Activated T-cell treated with anti-CD3 and anti-CD28 coated beads for 4 hours (primary cell): Measurements from ENCODE around the gene ARF6.
A peak's percentile ranks its signal among the peaks of the same experiment; 100 is the strongest.
"Not testable (repeated sequence)": the region's sequence is repeated elsewhere in the genome, so short reads cannot be mapped to it uniquely, and the experiment has no call there.

ENCODE experiments used
- DNase-seq: peaks from one replicate; pipeline ENCODE4 v3.0.0-alpha.2; 2020

Gene ARF6

GRCh38 chr14:49879646-49880204 lies 13.2 kb upstream of the ARF6 start:
- no peak for DNase-seq

GRCh38 chr14:49880267-49881064 lies 12.4 kb upstream of the ARF6 start:
- no peak for DNase-seq

DNA sequence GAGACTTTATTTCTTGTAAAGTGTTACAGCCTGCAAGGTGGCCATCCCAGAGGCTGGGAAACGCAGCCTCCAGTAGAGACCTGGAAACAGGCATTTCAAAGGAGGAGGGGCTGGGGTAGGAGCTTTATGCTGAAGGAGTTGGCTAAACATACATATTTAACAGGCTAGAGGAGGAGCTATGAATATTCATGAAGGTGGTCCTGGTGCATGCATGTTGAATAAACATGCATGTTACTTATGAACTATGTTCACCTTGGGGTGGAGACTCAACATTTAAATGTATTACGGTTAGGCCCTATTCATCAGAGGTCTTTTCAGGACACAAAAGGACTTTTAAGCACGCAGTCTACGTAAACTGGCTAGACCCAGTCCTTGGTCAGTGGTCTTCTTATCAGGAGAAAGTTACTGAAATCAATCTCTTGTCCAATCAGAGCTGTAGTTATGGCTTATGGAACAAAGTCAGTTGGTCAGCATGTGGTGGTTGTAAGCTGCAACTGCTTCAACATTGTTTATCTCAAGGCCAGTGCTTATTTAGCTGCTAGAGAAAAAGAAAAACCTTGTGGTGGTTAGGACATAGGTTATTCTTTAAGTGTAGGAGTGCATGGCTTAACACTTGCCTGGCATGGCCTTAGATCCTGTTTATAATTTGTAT lies 11.4 kb upstream of the ARF6 start:
- no peak for DNase-seq

GRCh38 chr14:49882826-49883694 lies 9.8 kb upstream of the ARF6 start:
- no peak for DNase-seq

DNA sequence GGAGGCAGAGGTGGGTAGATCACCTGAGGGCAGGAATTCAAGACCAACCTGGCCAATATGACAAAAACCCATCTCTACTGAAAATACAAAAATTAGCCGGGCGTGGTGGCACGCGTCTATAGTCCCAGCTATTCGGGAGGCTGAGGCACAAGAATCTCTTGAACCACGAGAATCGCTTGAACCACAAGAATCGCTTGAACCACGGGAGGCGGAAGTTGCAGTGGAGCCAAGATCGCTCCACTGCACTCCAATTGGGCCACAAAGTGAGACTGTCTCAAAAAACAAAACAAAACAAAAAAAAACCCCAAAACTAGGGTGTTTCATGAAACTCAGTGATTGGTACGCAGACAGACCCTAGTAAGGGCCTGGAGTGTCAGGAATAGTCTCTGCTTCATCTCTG lies 6.4 kb upstream of the ARF6 start:
- DNase-seq = no peak

DNA sequence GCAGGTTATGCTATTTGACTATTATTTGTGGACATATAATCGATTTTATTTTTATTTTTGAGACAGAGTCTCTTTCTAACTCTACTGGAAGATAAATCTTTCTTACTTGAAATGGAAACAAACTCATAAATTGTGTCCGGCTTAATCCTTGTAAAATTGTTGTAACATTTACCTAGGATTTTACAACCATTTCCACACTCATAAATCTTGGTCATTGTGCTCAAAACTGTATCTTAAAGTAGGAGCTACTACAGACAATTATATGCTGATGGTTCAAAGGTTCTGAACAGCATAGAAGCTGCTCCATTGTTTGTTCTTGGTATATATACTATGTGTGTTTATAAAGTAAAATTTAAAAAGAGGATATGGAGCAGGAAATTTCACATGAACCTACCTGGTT lies 4.6 kb upstream of the ARF6 start:
- no peak for DNase-seq

GRCh38 chr14:49892301-49892635 lies 614 bp upstream of the ARF6 start:
- DNase-seq = peak; percentile 31

GRCh38 chr14:49893309-49894213 lies 679 bp downstream of the ARF6 start:
- peak; percentile 49 for DNase-seq

- DNase-seq = not testable (repeated sequence)
Measured at GRCh38 chr14:49894214-49895107, 1.6 kb downstream of the ARF6 start.

GRCh38 chr14:49895480-49895879 lies 2.6 kb downstream of the ARF6 start:
- no peak for DNase-seq

DNA sequence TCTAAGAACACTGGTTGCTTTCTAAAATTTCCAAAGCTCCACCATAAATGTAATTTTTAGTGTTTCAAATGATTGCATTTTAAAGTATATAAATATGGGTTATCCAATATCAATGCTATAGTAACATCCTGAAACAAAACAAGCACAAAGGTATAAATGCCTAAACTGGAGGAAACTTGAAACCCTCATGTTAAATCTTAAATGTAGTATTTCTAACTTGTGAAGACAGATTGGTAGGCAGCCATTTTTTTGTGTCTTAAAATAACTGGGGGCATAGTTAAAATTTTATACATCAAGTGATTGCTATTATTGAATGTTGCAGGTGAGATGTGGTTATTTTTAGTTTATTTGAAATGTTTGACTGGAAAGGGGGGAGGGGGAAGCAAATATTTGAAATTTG lies 3.4 kb downstream of the ARF6 start:
- DNase-seq = not testable (repeated sequence)

DNA sequence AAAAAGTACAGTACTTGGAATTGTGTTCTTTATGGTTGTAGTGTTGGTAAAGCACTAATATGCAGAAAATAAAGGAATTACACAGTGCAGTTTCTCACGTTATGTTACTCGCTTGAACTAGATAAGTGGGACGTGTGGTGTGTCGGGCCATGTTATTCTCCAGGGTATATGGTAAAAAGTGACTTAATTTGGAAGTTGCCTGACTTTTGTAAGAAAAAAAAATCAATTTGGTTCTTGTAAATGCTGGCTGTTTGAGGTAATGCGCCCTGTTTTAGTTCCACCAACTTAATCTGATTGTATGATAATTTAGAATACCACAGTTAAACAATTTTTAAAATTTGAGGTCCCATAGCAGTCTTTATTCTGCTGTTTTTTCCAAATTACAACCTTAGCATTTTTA lies 4.1 kb downstream of the ARF6 start:
- DNase-seq = no peak

DNA sequence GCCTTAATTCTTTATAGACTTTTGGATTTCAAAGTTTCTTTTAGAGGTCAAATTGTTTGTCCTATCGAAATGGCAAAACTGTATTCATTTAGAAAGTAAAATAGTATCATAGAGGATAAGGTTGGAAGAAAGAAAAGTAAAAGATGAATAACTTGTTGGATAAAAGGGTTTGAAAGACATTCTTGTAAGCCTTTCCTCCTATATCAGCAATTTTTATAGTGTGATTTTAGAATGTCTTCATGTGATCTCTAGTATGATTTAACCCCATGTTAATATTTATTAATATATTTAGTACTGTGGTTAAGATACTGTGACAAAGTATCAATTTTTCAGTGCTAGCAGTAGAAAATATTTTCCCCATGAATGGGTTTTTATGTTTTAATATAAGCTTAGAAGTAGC lies 4.5 kb downstream of the ARF6 start:
- no peak for DNase-seq

DNA sequence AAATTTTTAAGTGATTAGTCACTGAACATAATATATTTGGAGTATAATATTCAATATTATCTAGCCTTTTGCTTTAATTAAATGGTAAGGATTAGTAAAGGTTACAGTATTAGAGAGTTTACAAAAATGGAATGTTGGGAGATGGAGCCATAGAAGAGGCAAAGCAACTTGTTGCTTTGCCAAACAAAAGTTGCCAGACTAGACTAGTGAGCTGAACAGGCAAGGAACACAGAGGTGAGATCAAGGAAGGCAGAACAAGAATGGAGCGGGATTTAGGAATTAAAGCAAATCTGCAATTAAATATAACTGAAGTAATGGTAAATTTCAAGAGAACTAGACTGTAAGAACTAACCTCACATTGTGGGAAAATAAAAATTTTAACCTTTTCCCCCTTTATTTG lies 5.1 kb downstream of the ARF6 start:
- DNase-seq = no peak

GRCh38 chr14:49898485-49898884 lies 5.6 kb downstream of the ARF6 start:
- DNase-seq = no peak

DNA sequence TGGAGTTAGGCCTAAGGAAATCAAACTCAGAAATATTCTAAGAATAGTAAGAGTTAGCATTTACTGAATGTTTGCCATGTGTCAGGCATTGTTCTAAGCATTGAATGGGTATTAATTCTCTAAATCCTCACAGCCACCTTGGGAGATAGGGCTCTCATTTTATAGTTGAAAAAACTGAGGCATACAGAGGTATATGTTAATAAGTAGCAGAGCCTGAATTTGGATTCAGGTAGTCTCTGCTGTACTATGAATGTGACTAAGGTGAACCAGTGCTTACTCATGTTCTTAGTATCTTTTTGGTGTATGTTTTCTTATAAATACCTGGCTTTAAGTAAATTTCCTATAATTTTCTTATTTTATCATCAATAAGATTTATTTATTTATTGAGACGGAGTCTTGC lies 8.1 kb downstream of the ARF6 start:
- DNase-seq = no peak

DNA sequence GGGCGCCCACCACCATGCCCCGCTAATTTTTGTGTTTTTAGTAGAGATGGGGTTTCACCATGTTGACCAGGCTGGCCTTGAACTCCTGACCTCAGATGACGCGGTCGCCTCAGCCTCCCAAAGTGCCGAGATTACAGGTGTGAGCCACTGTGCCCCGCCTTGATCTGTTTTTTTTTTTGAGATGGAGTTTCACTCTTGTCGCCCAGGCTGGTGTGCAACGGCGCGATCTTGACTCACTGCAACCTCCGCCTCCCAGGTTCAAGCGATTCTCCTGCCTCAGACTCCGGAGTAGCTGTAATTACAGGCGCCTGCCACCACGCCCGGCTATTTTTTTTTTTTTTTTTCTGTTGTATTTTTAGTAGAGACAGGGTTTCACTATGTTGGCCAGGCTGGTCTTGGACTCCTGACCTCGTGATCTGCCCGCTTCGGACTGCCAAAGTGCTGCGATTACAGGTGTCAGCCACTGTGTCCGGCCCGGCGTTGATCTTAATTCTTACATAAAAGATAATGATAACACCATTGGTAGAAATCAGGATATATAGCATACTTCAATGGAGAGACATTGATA lies 9.9 kb downstream of the ARF6 start:
- DNase-seq = not testable (repeated sequence)

DNA sequence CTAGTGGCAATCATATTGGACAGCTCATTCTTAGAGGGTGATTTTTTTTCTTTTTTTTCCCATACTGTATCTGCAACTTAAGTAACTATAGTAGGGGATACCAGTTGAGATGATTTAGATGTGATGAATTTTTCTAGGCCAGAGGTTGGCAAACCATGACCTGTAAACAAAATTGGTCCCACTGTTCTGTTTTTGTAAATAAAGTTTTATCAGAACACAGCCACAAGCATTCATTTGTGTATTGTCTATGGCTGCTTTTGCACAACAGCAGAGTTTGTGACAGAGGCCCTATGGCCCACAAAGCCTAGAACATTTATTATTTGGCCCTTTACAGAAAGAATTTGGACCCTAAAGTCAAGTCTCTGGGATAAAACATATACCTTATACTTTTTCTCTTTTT lies 11.4 kb downstream of the ARF6 start:
- DNase-seq = no peak

GRCh38 chr14:49905989-49906388 lies 13.1 kb downstream of the ARF6 start:
- no peak for DNase-seq

GRCh38 chr14:49907186-49907585 lies 14.3 kb downstream of the ARF6 start:
- no peak for DNase-seq

DNA sequence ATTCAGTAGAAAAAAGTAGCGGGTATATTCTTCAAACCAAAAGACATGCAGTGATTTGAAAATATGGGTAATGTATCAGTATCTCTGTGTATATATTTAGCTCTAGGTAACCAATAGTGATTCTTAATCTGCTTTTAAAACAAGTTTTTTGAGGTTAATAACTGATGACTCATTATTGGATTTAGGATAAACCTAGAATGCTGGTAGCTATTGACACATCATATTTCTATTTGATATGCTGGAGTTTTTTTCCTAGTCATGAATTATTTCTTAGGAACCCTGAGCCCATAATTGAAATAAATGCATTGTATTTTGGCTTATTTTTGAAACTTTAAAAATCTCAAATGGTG lies 15.5 kb downstream of the ARF6 start:
- no peak for DNase-seq
